GM13976 (cell line): ENCODE results near the gene CAMKMT.

Source experiments
- DNase-seq: peaks from one replicate; pipeline ENCODE4 v3.0.0; 2012; ENCODE audit warnings: low spot score
- CTCF ChIP-seq: IDR thresholded peaks from 2 replicates; pipeline ENCODE4 v1.5.1; 2012; ENCODE audit warnings: borderline replicate concordance, mild to moderate bottlenecking; ENCODE audit not compliant: insufficient read depth; ENCODE audit errors: extremely low read depth, missing control alignments, control extremely low read depth
- in situ Hi-C: fragments of 300-500 bp; cut with MboI; formaldehyde crosslinking; loops from one replicate; pipeline ENCODE4 v1.12.0; 2022; ENCODE audit warnings: low sequenced_read_pairs, mixed read lengths, inconsistent platforms; ENCODE audit not compliant: unreplicated experiment

CAMKMT gene

GRCh38 chr2:44614940-44615339 is 253.2 kb downstream of the CAMKMT start:
- in situ Hi-C loops, result no loop called here
- DNase-seq, result no peak
- TF ChIP-seq CTCF, result no peak

GRCh38 chr2:44615950-44616518 is 254.3 kb downstream of the CAMKMT start:
- in situ Hi-C loops, result no loop called here
- no peak for TF ChIP-seq CTCF
- DNase-seq, result no peak

DNA sequence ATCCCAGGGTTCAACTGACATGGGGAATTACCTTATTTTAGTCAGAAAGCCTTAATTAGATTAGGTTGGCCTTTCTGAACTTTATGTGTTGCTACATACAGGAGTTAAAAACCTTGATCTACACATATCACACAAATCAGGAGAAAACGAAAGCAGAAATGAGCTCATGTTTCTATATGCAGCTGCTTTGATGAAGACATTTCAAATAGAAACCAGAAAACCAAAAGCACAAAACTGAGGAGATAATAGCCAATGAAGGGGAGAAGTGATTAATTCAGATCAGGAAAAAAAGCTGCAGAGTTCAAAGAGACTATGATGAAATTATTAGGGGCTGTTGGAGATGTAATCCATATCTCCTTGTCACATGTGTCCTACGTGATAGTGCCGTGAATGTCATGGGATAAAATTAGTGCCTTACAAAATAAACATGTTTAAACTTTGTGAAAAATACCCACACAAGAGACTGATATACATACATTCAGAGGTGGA is 255.0 kb downstream of the CAMKMT start:
- peak; percentile 64 for DNase-seq

GRCh38 chr2:44618251-44619023 is 256.7 kb downstream of the CAMKMT start:
- no peak for TF ChIP-seq CTCF
- in situ Hi-C loops, result no loop called here
- no peak for DNase-seq

More for the DNA sequence above, 255.0 kb downstream of the CAMKMT start:
- in situ Hi-C loops, result no loop called here
- no peak for TF ChIP-seq CTCF

GRCh38 chr2:44620189-44620990 is 258.6 kb downstream of the CAMKMT start:
- in situ Hi-C loops, result no loop called here
- DNase-seq, result no peak
- no peak for TF ChIP-seq CTCF

GRCh38 chr2:44623622-44624351 is 262.0 kb downstream of the CAMKMT start:
- no peak for TF ChIP-seq CTCF
- in situ Hi-C loops, result no loop called here

More at GRCh38 chr2:44623622-44624351, 262.0 kb downstream of the CAMKMT start:
- DNase-seq, result no peak
